WTC11 (cell line): ENCODE data around the gene CXCL6. TPM values are rescaled to one million over a fixed set of nuclear protein-coding genes. Genes with fewer than 3 reads are reported as not detected.

ENCODE experiments used
- ATAC-seq: fragments of 200-7000 bp; cut with Tn5 transposase; 2 replicates; pipeline ENCODE4 v1.10.0; 2021; ENCODE audit warnings: mild to moderate bottlenecking, moderate library complexity
- CTCF ChIA-PET: fragments of 300-600 bp; sonication (Branson Sonifier 250); formaldehyde crosslinking; loops from one replicate; lab custom pipeline; 2021; ENCODE audit warnings: antibody characterized with exemption; lab: Charles Lee
- POLR2A ChIA-PET: fragments of 350-600 bp; sonication (Branson Sonifier 250); formaldehyde crosslinking; loops from one replicate; lab custom pipeline; 2021; ENCODE audit warnings: antibody characterized with exemption; lab: Charles Lee
- DNase-seq: peaks from one replicate; pipeline ENCODE4 v3.0.0; 2021; ENCODE audit warnings: low spot score
- H3K27ac Mint-ChIP-seq: 2 replicates; pipeline ENCODE4 v1.8.0; 2021; ENCODE audit warnings: mixed read lengths
- H3K27me3 Mint-ChIP-seq: 2 replicates; pipeline ENCODE4 v1.8.0; 2021; ENCODE audit warnings: low read depth, mild to moderate bottlenecking, moderate library complexity, mixed read lengths
- H3K36me3 Mint-ChIP-seq: 2 replicates; pipeline ENCODE4 v1.8.0; 2021; ENCODE audit warnings: mixed read lengths
- H3K4me1 Mint-ChIP-seq: 2 replicates; pipeline ENCODE4 v1.8.0; 2022; ENCODE audit warnings: mixed read lengths
- H3K4me3 Mint-ChIP-seq: 2 replicates; pipeline ENCODE4 v1.8.0; 2021; ENCODE audit warnings: mild to moderate bottlenecking, moderate library complexity, mixed read lengths
- H3K9me3 Mint-ChIP-seq: 2 replicates; pipeline ENCODE4 v1.8.0; 2021; ENCODE audit warnings: mixed read lengths
- CREB1 ChIP-seq: sonication (generic); formaldehyde crosslinking; IDR thresholded peaks from 2 replicates; pipeline ENCODE4 v1.8.0; 2023; ENCODE audit warnings: mild to moderate bottlenecking, missing genetic modification reagents
- E2F5 ChIP-seq: sonication (generic); formaldehyde crosslinking; IDR thresholded peaks from 2 replicates; pipeline ENCODE4 v1.8.1; 2022; ENCODE audit warnings: mild to moderate bottlenecking, moderate library complexity, missing genetic modification reagents
- ESRRA ChIP-seq: sonication (generic); formaldehyde crosslinking; IDR thresholded peaks from 2 replicates; pipeline ENCODE4 v1.8.1; 2022; ENCODE audit warnings: mild to moderate bottlenecking, missing genetic modification reagents, borderline replicate concordance
- FOXP4 ChIP-seq: sonication (generic); formaldehyde crosslinking; IDR thresholded peaks from 2 replicates; pipeline ENCODE4 v1.8.0; 2022; ENCODE audit warnings: mild to moderate bottlenecking, missing genetic modification reagents
- GABPB1 ChIP-seq: sonication (generic); formaldehyde crosslinking; IDR thresholded peaks from 2 replicates; pipeline ENCODE4 v1.8.1; 2023; ENCODE audit warnings: mild to moderate bottlenecking, missing genetic modification reagents
- HMGA2 ChIP-seq: fragments of 250-450 bp; sonication (Bioruptor Pico); IDR thresholded peaks from 2 replicates; pipeline ENCODE4 v1.4.0; 2021; ENCODE audit warnings: mild to moderate bottlenecking, moderate library complexity
- IRF1 ChIP-seq: sonication (generic); formaldehyde crosslinking; IDR thresholded peaks from 2 replicates; pipeline ENCODE4 v1.8.0; 2023; ENCODE audit warnings: missing genetic modification reagents
- JUN ChIP-seq: sonication (generic); formaldehyde crosslinking; IDR thresholded peaks from 2 replicates; pipeline ENCODE4 v1.8.0; 2023; ENCODE audit warnings: mild to moderate bottlenecking, missing genetic modification reagents
- KAT7 ChIP-seq: sonication (generic); formaldehyde crosslinking; IDR thresholded peaks from 2 replicates; pipeline ENCODE4 v1.8.1; 2023; ENCODE audit warnings: missing genetic modification reagents, mild to moderate bottlenecking, borderline replicate concordance
- MLX ChIP-seq: sonication (generic); formaldehyde crosslinking; IDR thresholded peaks from 2 replicates; pipeline ENCODE4 v1.8.1; 2023; ENCODE audit warnings: mild to moderate bottlenecking, missing genetic modification reagents, moderate library complexity
- NFE2L1 ChIP-seq: sonication (generic); formaldehyde crosslinking; IDR thresholded peaks from 2 replicates; pipeline ENCODE4 v1.8.1; 2023; ENCODE audit warnings: missing genetic modification reagents
- NFYB ChIP-seq: sonication (generic); formaldehyde crosslinking; conservative IDR thresholded peaks from 2 replicates; pipeline ENCODE4 v1.8.0; 2022; ENCODE audit warnings: low read depth, missing genetic modification reagents
- PREB ChIP-seq: sonication (generic); formaldehyde crosslinking; IDR thresholded peaks from 2 replicates; pipeline ENCODE4 v1.8.1; 2022; ENCODE audit warnings: mild to moderate bottlenecking, missing genetic modification reagents, moderate library complexity, borderline replicate concordance
- PRRX2 ChIP-seq: fragments of 250-450 bp; sonication (Bioruptor Pico); IDR thresholded peaks from 2 replicates; pipeline ENCODE4 v1.8.0; 2021; ENCODE audit warnings: mild to moderate bottlenecking
- STAT6 ChIP-seq: sonication (generic); formaldehyde crosslinking; conservative IDR thresholded peaks from 2 replicates; pipeline ENCODE4 v1.8.1; 2023; ENCODE audit warnings: mild to moderate bottlenecking, low read depth, missing genetic modification reagents, moderate library complexity
- TP53 ChIP-seq: sonication (generic); formaldehyde crosslinking; IDR thresholded peaks from 2 replicates; pipeline ENCODE4 v1.8.1; 2023; ENCODE audit warnings: mild to moderate bottlenecking, missing genetic modification reagents
- ZBTB21 ChIP-seq: sonication (generic); formaldehyde crosslinking; IDR thresholded peaks from 2 replicates; pipeline ENCODE4 v1.8.1; 2023; ENCODE audit warnings: mild to moderate bottlenecking, missing genetic modification reagents, borderline replicate concordance
- ZMAT4 ChIP-seq: fragments of 250-450 bp; sonication (Bioruptor Pico); IDR thresholded peaks from 2 replicates; pipeline ENCODE4 v1.9.0; 2021; ENCODE audit warnings: mild to moderate bottlenecking
- ZNF232 ChIP-seq: sonication (generic); formaldehyde crosslinking; IDR thresholded peaks from 2 replicates; pipeline ENCODE4 v1.8.0; 2022; ENCODE audit warnings: mild to moderate bottlenecking, missing genetic modification reagents
- ZNF423 ChIP-seq: fragments of 250-450 bp; sonication (Bioruptor Pico); IDR thresholded peaks from 2 replicates; pipeline ENCODE4 v2.1.2; 2022; ENCODE audit warnings: mild to moderate bottlenecking, moderate library complexity
- total RNA-seq: library from RNA; stranded (reverse); gene quantifications from 3 replicates; pipeline ENCODE4 v1.2.3, GENCODE V29; 2021

The CXCL6 gene
- total RNA-seq, 1 experiment from 2014 or later, result 4.9 TPM

GRCh38 chr4:73844345-73844744, 7.9 kb downstream of the CXCL6 start:
- no peak for ATAC-seq
- no peak for TF ChIP-seq GABPB1 (CRISPR knock-in tag)
- TF ChIP-seq STAT6, result no peak
- TF ChIP-seq JUN, result no peak
- no peak for TF ChIP-seq TP53 (CRISPR knock-in tag)
- no peak for TF ChIP-seq NFYB (CRISPR knock-in tag)
- TF ChIP-seq ZBTB21 (CRISPR knock-in tag), result no peak
- no peak for TF ChIP-seq HMGA2 (CRISPR knock-in tag)
- no peak for TF ChIP-seq MLX (CRISPR knock-in tag)
- TF ChIP-seq KAT7, result no peak
- no peak for TF ChIP-seq PREB (CRISPR knock-in tag)
- no peak for TF ChIP-seq ESRRA (CRISPR knock-in tag)
- TF ChIP-seq ZNF232, result no peak
- TF ChIP-seq IRF1 (CRISPR knock-in tag), result no peak
- Mint-ChIP-seq H3K4me1 (peaks cover 19% of the 10 kb centered on the region), H3K4me3 (no peak overlapping the region), H3K36me3 (no peaks in the 10 kb centered on the region), H3K9me3 (no peaks in the 10 kb centered on the region), H3K27ac (no peak overlapping the region), H3K27me3 (peaks cover 5% of the 10 kb centered on the region)
- ChIA-PET POLR2A (no interaction called here), CTCF (interaction anchor here (0.6 to 1.9 kb wide), 4 partner anchors 9 to 290 kb away, joined by 3 to 7 read pairs (median 3); partner anchors contain the start of gene PF4V1)
- no peak for DNase-seq

GRCh38 chr4:73844806-73845205, 8.3 kb downstream of the CXCL6 start:
- ChIA-PET POLR2A (no interaction called here), CTCF (interaction anchor here (0.6 to 1.9 kb wide), 4 partner anchors 9 to 290 kb away, joined by 3 to 7 read pairs (median 3); partner anchors contain the start of gene PF4V1)
- Mint-ChIP-seq H3K27me3 (peaks cover under 1% of the 10 kb centered on the region), H3K9me3 (no peaks in the 10 kb centered on the region), H3K27ac (no peak overlapping the region), H3K4me3 (no peak overlapping the region), H3K36me3 (no peaks in the 10 kb centered on the region), H3K4me1 (peaks cover 19% of the 10 kb centered on the region)
- no peak for ATAC-seq
- no peak for TF ChIP-seq NFE2L1 (CRISPR knock-in tag)
- no peak for TF ChIP-seq ZMAT4 (CRISPR knock-in tag)
- no peak for TF ChIP-seq E2F5 (CRISPR knock-in tag)
- TF ChIP-seq KAT7, result no peak
- no peak for TF ChIP-seq ZNF423
- no peak for TF ChIP-seq FOXP4 (CRISPR knock-in tag)
- no peak for TF ChIP-seq CREB1 (CRISPR knock-in tag)
- no peak for TF ChIP-seq PRRX2 (CRISPR knock-in tag)
- DNase-seq, result no peak
